GM10847 (cell line): ENCODE results near the gene SLFN13.

ENCODE experiments used
- POLR2A ChIP-seq: IDR thresholded peaks from 2 replicates; pipeline ENCODE4 v1.6.1; 2011; ENCODE audit not compliant: insufficient read length; ENCODE audit errors: extremely low read depth

Gene SLFN13

GRCh38 chr17:35448214-35448898 is at the start of gene SLFN13:
Gene SLFN13, minus strand, starts transcription at chr17:35448766. Its CDS starts 3,086 bp downstream, at chr17:35445680.
- TF ChIP-seq POLR2A, result no peak

- TF ChIP-seq POLR2A, result no peak
These were observed 48.1 kb upstream of the SLFN13 start for GRCh38 chr17:35496451-35497290.

- no peak for TF ChIP-seq POLR2A
These were observed 44.5 kb upstream of the SLFN13 start for GRCh38 chr17:35493040-35493439.

GRCh38 chr17:35491417-35491816 is 42.9 kb upstream of the SLFN13 start:
- TF ChIP-seq POLR2A, result no peak

GRCh38 chr17:35489944-35490343 is 41.4 kb upstream of the SLFN13 start:
- no peak for TF ChIP-seq POLR2A

GRCh38 chr17:35488991-35489390 is 40.4 kb upstream of the SLFN13 start:
- no peak for TF ChIP-seq POLR2A

GRCh38 chr17:35486920-35487732 is 38.6 kb upstream of the SLFN13 start:
- TF ChIP-seq POLR2A, result no peak

- no peak for TF ChIP-seq POLR2A
These were observed 30.7 kb upstream of the SLFN13 start for GRCh38 chr17:35479271-35479670.

- no peak for TF ChIP-seq POLR2A
These were observed 28.7 kb upstream of the SLFN13 start for GRCh38 chr17:35477248-35477647.

- TF ChIP-seq POLR2A, result no peak
These were observed 27.8 kb upstream of the SLFN13 start for GRCh38 chr17:35476283-35476820.

- no peak for TF ChIP-seq POLR2A
These were observed 19.9 kb upstream of the SLFN13 start for GRCh38 chr17:35468475-35468874.

GRCh38 chr17:35467824-35468223 is 19.3 kb upstream of the SLFN13 start:
- TF ChIP-seq POLR2A, result no peak

- peak; percentile 35 for TF ChIP-seq POLR2A
These were observed 11.8 kb upstream of the SLFN13 start for GRCh38 chr17:35460354-35460851.

GRCh38 chr17:35453171-35453570 is 4.6 kb upstream of the SLFN13 start:
- no peak for TF ChIP-seq POLR2A

- no peak for TF ChIP-seq POLR2A
These were observed 885 bp upstream of the SLFN13 start for GRCh38 chr17:35449371-35449931.
